K562 treated with DMSO at 1 percent for 48 hours (cell line): ENCODE results near the gene NAA30. TPM values are rescaled to one million over a fixed set of nuclear protein-coding genes. Genes with fewer than 3 reads are reported as not detected.

Source experiments
- total RNA-seq: library from RNA; unstranded; fragments of 300-600 nt; gene quantifications from 2 replicates; pipeline ENCODE4 v1.2.3, GENCODE V29; 2022; ENCODE audit warnings: low replicate concordance; ENCODE audit errors: extremely low read depth

Gene NAA30
- total RNA-seq: not detected in 2 replicates

DNA sequence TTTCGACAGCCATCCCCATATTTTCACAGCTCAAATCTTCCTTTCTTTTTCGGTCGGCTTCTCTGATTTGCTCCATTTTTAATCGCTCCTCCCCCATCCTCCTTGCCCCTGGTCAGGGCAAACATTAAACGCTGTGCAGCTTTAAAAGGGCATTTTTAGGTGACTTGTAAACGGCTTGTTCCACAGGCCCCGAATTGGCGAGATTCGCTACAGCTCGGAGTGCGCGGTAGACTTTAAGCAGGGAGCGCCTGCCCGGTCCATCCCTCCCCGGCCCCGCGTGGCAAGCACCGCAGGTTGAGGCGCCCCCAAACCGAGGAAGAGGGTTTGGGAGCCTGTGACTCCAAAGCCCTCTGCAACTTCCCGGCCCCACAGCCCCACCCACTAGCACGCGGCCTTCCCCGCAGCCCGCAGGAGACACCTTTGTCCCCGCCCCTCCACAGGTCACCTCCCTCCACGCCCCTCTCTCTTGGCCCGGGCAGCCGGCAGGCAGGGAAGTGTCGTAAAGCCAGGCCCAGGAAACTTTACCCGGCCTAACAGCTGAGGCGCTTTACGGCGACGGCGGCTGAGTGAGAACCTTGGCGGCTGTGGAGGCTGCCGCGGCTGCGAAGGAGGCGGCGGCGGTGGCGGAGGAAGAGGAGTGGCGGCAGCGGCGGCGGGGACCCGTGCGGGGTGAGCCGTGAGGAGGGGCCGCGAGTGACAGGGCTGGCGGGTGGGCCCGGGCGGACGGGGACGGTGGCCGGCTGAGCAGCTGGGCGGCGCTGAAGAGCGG, at the start of gene NAA30:
TSS of gene NAA30 (plus strand) at position 550 of the 769 bp plus-strand sequence. CDS start 372 bp downstream, outside the sequence.

Other genes with a start within 250 kb of the NAA30 start
- gene EXOC5, start 121.7 kb upstream of the NAA30 start, total RNA-seq: not detected in 2 replicates
- not detected in 2 replicates for gene AP5M1, start 121.6 kb upstream of the NAA30 start, total RNA-seq
- not detected in 2 replicates for gene CCDC198, start 103.3 kb downstream of the NAA30 start, total RNA-seq